Measurements from ENCODE around the gene LRRC4C. TPM values are rescaled to one million over a fixed set of nuclear protein-coding genes. Genes with fewer than 3 reads are reported as not detected.

Gene LRRC4C
- total RNA-seq, 1 experiment from 2014 or later, result not detected

DNA sequence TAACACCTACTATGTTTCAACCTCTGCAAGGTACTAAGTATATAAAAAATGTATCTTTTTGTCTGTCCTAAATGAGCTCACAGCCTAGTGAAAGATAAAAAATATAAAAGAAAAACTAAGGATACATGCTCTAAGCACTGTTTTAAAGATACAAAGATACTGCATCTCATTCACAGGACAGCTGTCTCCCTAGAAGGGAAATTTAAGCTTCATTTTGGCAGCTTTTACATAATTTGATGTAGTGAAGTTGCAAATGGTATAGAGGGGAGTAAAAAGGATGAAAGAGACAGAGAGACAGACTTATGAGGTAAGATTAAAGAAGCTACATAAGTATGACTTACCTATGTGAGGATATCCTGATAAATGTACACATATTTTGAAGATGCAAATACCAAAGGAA lies 53.6 kb downstream of the LRRC4C start:
- intact Hi-C loops (cut with micrococcal nuclease), result no loop called here
- peaks cover 6% of the 10 kb centered on the region for H3K4me1 Mint-ChIP-seq (ENCODE audit: insufficient read depth, unreplicated experiment)
- POLR2A ChIA-PET, result interaction anchor here (0.6 kb wide), 1 partner anchor 12 kb away, joined by 3 read pairs; no protein-coding TSS in a partner anchor
- CTCF ChIA-PET, result no interaction called here
- H3K4me3 Mint-ChIP-seq (ENCODE audit: unreplicated experiment), result no peak overlapping the region
- H3K27ac Mint-ChIP-seq (ENCODE audit: low read depth, unreplicated experiment), result no peak overlapping the region
- H3K27me3 Mint-ChIP-seq (ENCODE audit: insufficient read depth, unreplicated experiment), result no peaks in the 10 kb centered on the region
- BruUV-seq (replicated peaks), result no TSS peak
- no peak for DNase-seq (ENCODE audit: unreplicated experiment)
- TF ChIP-seq, protein P1, sequence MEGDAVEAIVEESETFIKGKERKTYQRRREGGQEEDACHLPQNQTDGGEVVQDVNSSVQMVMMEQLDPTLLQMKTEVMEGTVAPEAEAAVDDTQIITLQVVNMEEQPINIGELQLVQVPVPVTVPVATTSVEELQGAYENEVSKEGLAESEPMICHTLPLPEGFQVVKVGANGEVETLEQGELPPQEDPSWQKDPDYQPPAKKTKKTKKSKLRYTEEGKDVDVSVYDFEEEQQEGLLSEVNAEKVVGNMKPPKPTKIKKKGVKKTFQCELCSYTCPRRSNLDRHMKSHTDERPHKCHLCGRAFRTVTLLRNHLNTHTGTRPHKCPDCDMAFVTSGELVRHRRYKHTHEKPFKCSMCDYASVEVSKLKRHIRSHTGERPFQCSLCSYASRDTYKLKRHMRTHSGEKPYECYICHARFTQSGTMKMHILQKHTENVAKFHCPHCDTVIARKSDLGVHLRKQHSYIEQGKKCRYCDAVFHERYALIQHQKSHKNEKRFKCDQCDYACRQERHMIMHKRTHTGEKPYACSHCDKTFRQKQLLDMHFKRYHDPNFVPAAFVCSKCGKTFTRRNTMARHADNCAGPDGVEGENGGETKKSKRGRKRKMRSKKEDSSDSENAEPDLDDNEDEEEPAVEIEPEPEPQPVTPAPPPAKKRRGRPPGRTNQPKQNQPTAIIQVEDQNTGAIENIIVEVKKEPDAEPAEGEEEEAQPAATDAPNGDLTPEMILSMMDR (IDR thresholded peaks at IDR 0.05; ENCODE audit: unreplicated experiment), result no peak
- H3K36me3 Mint-ChIP-seq (ENCODE audit: insufficient read depth, unreplicated experiment), result no peaks in the 10 kb centered on the region
- no peaks in the 10 kb centered on the region for H3K9me3 Mint-ChIP-seq (ENCODE audit: unreplicated experiment)

GRCh38 chr11:41404109-41404508 lies 55.3 kb downstream of the LRRC4C start:
- no peaks in the 10 kb centered on the region for H3K36me3 Mint-ChIP-seq (ENCODE audit: insufficient read depth, unreplicated experiment)
- H3K27ac Mint-ChIP-seq (ENCODE audit: low read depth, unreplicated experiment), result no peak overlapping the region
- no peak for DNase-seq (ENCODE audit: unreplicated experiment)
- no peaks in the 10 kb centered on the region for H3K9me3 Mint-ChIP-seq (ENCODE audit: unreplicated experiment)
- H3K4me1 Mint-ChIP-seq (ENCODE audit: insufficient read depth, unreplicated experiment), result peaks cover 6% of the 10 kb centered on the region
- intact Hi-C loops (cut with micrococcal nuclease), result no loop called here
- H3K27me3 Mint-ChIP-seq (ENCODE audit: insufficient read depth, unreplicated experiment), result no peaks in the 10 kb centered on the region
- no peak overlapping the region for H3K4me3 Mint-ChIP-seq (ENCODE audit: unreplicated experiment)
- TF ChIP-seq, protein P1 (IDR thresholded peaks at IDR 0.05; ENCODE audit: unreplicated experiment), result no peak
- no TSS peak for BruUV-seq (replicated peaks)
- ChIA-PET POLR2A (no interaction called here), CTCF (no interaction called here)

GRCh38 chr11:41403458-41403857 lies 56.0 kb downstream of the LRRC4C start:
- TF ChIP-seq, protein P1 (IDR thresholded peaks at IDR 0.05; ENCODE audit: unreplicated experiment), result no peak
- Mint-ChIP-seq H3K27ac (ENCODE audit: low read depth, unreplicated experiment) (no peak overlapping the region), H3K27me3 (ENCODE audit: insufficient read depth, unreplicated experiment) (no peaks in the 10 kb centered on the region), H3K9me3 (ENCODE audit: unreplicated experiment) (no peaks in the 10 kb centered on the region), H3K36me3 (ENCODE audit: insufficient read depth, unreplicated experiment) (no peaks in the 10 kb centered on the region), H3K4me1 (ENCODE audit: insufficient read depth, unreplicated experiment) (peaks cover 6% of the 10 kb centered on the region), H3K4me3 (ENCODE audit: unreplicated experiment) (no peak overlapping the region)
- no TSS peak for BruUV-seq (replicated peaks)
- ChIA-PET POLR2A (no interaction called here), CTCF (no interaction called here)
- intact Hi-C loops (cut with micrococcal nuclease), result no loop called here
- DNase-seq (ENCODE audit: unreplicated experiment), result no peak

- Mint-ChIP-seq H3K4me3 (ENCODE audit: unreplicated experiment) (no peak overlapping the region), H3K27me3 (ENCODE audit: insufficient read depth, unreplicated experiment) (no peaks in the 10 kb centered on the region), H3K4me1 (ENCODE audit: insufficient read depth, unreplicated experiment) (peaks cover 6% of the 10 kb centered on the region), H3K9me3 (ENCODE audit: unreplicated experiment) (no peaks in the 10 kb centered on the region), H3K27ac (ENCODE audit: low read depth, unreplicated experiment) (no peak overlapping the region), H3K36me3 (ENCODE audit: insufficient read depth, unreplicated experiment) (no peaks in the 10 kb centered on the region)
- no peak for DNase-seq (ENCODE audit: unreplicated experiment)
- no TSS peak for BruUV-seq (replicated peaks)
- intact Hi-C loops (cut with micrococcal nuclease), result no loop called here
- TF ChIP-seq, protein P1 (IDR thresholded peaks at IDR 0.05; ENCODE audit: unreplicated experiment), result no peak
- ChIA-PET POLR2A (no interaction called here), CTCF (no interaction called here)
Observed at GRCh38 chr11:41400819-41401382, 58.6 kb downstream of the LRRC4C start.

All from MCF 10A (cell line).